Spleen (tissue), 7 donors: ENCODE measurements around the gene LYPLA2.
A peak's percentile ranks its signal among the peaks of the same experiment; 100 is the strongest.

Source experiments
- CTCF ChIP-seq, 11 experiments: fragments of 200-600 bp in 7 of 11; fragments of 450-650 bp in 4 of 11; sonication (generic) in 4 of 11; IDR thresholded peaks in 8 of 11; conservative IDR thresholded peaks in 3 of 11; 1 replicate in 7 of 11; 2 replicates in 4 of 11; pipeline versions ENCODE4 v1.4.0 to v1.8.0; 2016 to 2021; ENCODE audit warnings: antibody characterized with exemption in 11 of 11, inconsistent platforms in 4 of 11, mild to moderate bottlenecking in 1 of 11
- POLR2AphosphoS5 ChIP-seq, 3 donors: sonication (generic); formaldehyde crosslinking; IDR thresholded peaks; one replicate each; pipeline ENCODE4 v1.5.1; 2017; ENCODE audit warnings: antibody characterized with exemption in 3 of 3
- donor health status: DM: no; HTN: no; CAD: no; lungs with moderate emphysema.
- donor health status: DM: no; HTN: no; CAD: no.
- donor health status: DM: no; HTN: no; CAD: no.

GRCh38 chr1:23777979-23778814, 12.7 kb upstream of the LYPLA2 start, which contains the start of gene PITHD1:
- TF ChIP-seq CTCF (IDR thresholded peaks at IDR 0.05 in 8 of 11, conservative IDR thresholded peaks at IDR 0.05 in 3 of 11) (peak in 1 of 11 experiments; percentile 28), POLR2AphosphoS5 (IDR thresholded peaks at IDR 0.05) (peak; percentile 96 to 98 (median 98))
